HEK293 (cell line): ENCODE measurements around the gene STX1B.

Source experiments
- CTCF ChIA-PET: fragments of 350-600 bp; formaldehyde crosslinking; extraction: SDS; loops from one replicate; lab custom pipeline; 2021; ENCODE audit warnings: antibody characterized with exemption; lab: Yijun Ruan, JAX
- POLR2A ChIA-PET: fragments of 300-600 bp; formaldehyde crosslinking; extraction: SDS; loops from one replicate; lab custom pipeline; 2020; ENCODE audit warnings: antibody characterized with exemption, inconsistent platforms; lab: Yijun Ruan, JAX
- H3K27ac ChIP-seq: fragments of 200-500 bp; sonication (Bioruptor generic); 2 replicates; pipeline ENCODE4 v1.5.1; 2014; ENCODE audit warnings: low read depth, low read length, control low read depth, inconsistent platforms; ENCODE audit errors: extremely low read depth
- H3K36me3 ChIP-seq, 2 experiments: fragments of 200-500 bp in 1 of 2; sonication (Bioruptor generic) in 1 of 2; 1 replicate in 1 of 2; 2 replicates in 1 of 2; pipeline ENCODE4 v1.5.1; 2014 to 2017; ENCODE audit warnings: inconsistent platforms in 2 of 2, low read length in 2 of 2; ENCODE audit not compliant: control insufficient read depth in 2 of 2, insufficient read depth in 1 of 2
- H3K4me1 ChIP-seq: fragments of 200-500 bp; sonication (Bioruptor generic); 2 replicates; pipeline ENCODE4 v1.5.1; 2014; ENCODE audit warnings: mild to moderate bottlenecking, low read length, inconsistent platforms; ENCODE audit not compliant: control insufficient read depth, insufficient read depth
- H3K4me3 ChIP-seq: 2 replicates; pipeline ENCODE4 v1.5.1; 2011; ENCODE audit warnings: low read depth, mild to moderate bottlenecking, control low read depth, low read length, moderate library complexity
- H3K9me3 ChIP-seq: fragments of 200-500 bp; sonication (Bioruptor generic); 2 replicates; pipeline ENCODE4 v1.5.1; 2014; ENCODE audit warnings: low read depth, low read length, inconsistent platforms; ENCODE audit not compliant: control insufficient read depth, insufficient read depth
- GLI4 ChIP-seq: fragments of 450-650 bp; formaldehyde crosslinking; IDR thresholded peaks from 2 replicates; pipeline ENCODE4 v1.5.1; 2016; ENCODE audit warnings: missing biosample characterization, missing genetic modification characterization
- HOXD13 ChIP-seq: sonication (generic); formaldehyde crosslinking; IDR thresholded peaks from 2 replicates; pipeline ENCODE4 v1.8.0; 2022; ENCODE audit warnings: missing genetic modification reagents, borderline replicate concordance
- KLF1 ChIP-seq: fragments of 450-650 bp; formaldehyde crosslinking; IDR thresholded peaks from 2 replicates; pipeline ENCODE4 v1.5.1; 2016; ENCODE audit warnings: missing biosample characterization, missing genetic modification characterization
- MEIS1 ChIP-seq: sonication (generic); formaldehyde crosslinking; IDR thresholded peaks from 2 replicates; pipeline ENCODE4 v1.8.1; 2022; ENCODE audit warnings: missing genetic modification reagents, mild to moderate bottlenecking, borderline replicate concordance
- MYNN ChIP-seq: fragments of 450-650 bp; formaldehyde crosslinking; IDR thresholded peaks from 2 replicates; pipeline ENCODE4 v1.5.1; 2016; ENCODE audit warnings: missing biosample characterization, missing genetic modification characterization, borderline replicate concordance
- YY1 ChIP-seq: fragments of 450-650 bp; formaldehyde crosslinking; IDR thresholded peaks from 2 replicates; pipeline ENCODE4 v1.5.1; 2018; ENCODE audit warnings: missing biosample characterization, missing genetic modification characterization
- ZBTB17 ChIP-seq: fragments of 450-650 bp; formaldehyde crosslinking; IDR thresholded peaks from 2 replicates; pipeline ENCODE4 v1.5.1; 2016; ENCODE audit warnings: missing biosample characterization, missing genetic modification characterization
- ZNF121 ChIP-seq: fragments of 450-650 bp; formaldehyde crosslinking; IDR thresholded peaks from 2 replicates; pipeline ENCODE4 v1.5.1; 2016; ENCODE audit warnings: missing biosample characterization, missing genetic modification characterization
- ZNF132 ChIP-seq: fragments of 450-650 bp; formaldehyde crosslinking; IDR thresholded peaks from 2 replicates; pipeline ENCODE4 v1.5.1; 2017; ENCODE audit warnings: missing biosample characterization, missing genetic modification characterization, borderline replicate concordance
- ZNF2 ChIP-seq: fragments of 450-650 bp; formaldehyde crosslinking; IDR thresholded peaks from 2 replicates; pipeline ENCODE4 v1.5.1; 2016; ENCODE audit warnings: missing biosample characterization, missing genetic modification characterization
- ZNF23 ChIP-seq: fragments of 450-650 bp; formaldehyde crosslinking; IDR thresholded peaks from 2 replicates; pipeline ENCODE4 v1.5.1; 2016; ENCODE audit warnings: missing biosample characterization, missing genetic modification characterization, borderline replicate concordance
- ZNF585B ChIP-seq: fragments of 450-650 bp; formaldehyde crosslinking; IDR thresholded peaks from 2 replicates; pipeline ENCODE4 v1.5.1; 2016; ENCODE audit warnings: missing biosample characterization, missing genetic modification characterization
- ZNF623 ChIP-seq: fragments of 450-650 bp; formaldehyde crosslinking; IDR thresholded peaks from 2 replicates; pipeline ENCODE4 v1.5.1; 2016; ENCODE audit warnings: missing biosample characterization, missing genetic modification characterization
- ZNF76 ChIP-seq: fragments of 450-650 bp; formaldehyde crosslinking; IDR thresholded peaks from 2 replicates; pipeline ENCODE4; 2016; ENCODE audit warnings: low read depth, missing biosample characterization, missing genetic modification characterization, borderline replicate concordance
- ZNF776 ChIP-seq: fragments of 450-650 bp; formaldehyde crosslinking; IDR thresholded peaks from 2 replicates; pipeline ENCODE4 v1.5.0; 2017; ENCODE audit warnings: missing biosample characterization, missing genetic modification characterization, borderline replicate concordance
- TF ChIP-seq, protein P1 (sequence below): fragments of 450-650 bp; formaldehyde crosslinking; optimal IDR thresholded peaks from 2 replicates; pipeline ENCODE3; 2016; ENCODE audit warnings: missing biosample characterization, mild to moderate bottlenecking, missing genetic modification characterization
- TF ChIP-seq, protein P2 (sequence below): fragments of 450-650 bp; formaldehyde crosslinking; IDR thresholded peaks from 2 replicates; pipeline ENCODE4 v1.5.1; 2016; ENCODE audit warnings: missing biosample characterization, missing genetic modification characterization
- TF ChIP-seq, protein P3 (sequence below): fragments of 450-650 bp; formaldehyde crosslinking; IDR thresholded peaks from 2 replicates; pipeline ENCODE4 v1.5.1; 2017; ENCODE audit warnings: missing biosample characterization, mild to moderate bottlenecking, missing genetic modification characterization, moderate library complexity
- TF ChIP-seq, protein P4 (sequence below): fragments of 450-650 bp; formaldehyde crosslinking; IDR thresholded peaks from 2 replicates; pipeline ENCODE4 v1.5.1; 2017; ENCODE audit warnings: missing biosample characterization, missing genetic modification characterization

The STX1B gene

DNA sequence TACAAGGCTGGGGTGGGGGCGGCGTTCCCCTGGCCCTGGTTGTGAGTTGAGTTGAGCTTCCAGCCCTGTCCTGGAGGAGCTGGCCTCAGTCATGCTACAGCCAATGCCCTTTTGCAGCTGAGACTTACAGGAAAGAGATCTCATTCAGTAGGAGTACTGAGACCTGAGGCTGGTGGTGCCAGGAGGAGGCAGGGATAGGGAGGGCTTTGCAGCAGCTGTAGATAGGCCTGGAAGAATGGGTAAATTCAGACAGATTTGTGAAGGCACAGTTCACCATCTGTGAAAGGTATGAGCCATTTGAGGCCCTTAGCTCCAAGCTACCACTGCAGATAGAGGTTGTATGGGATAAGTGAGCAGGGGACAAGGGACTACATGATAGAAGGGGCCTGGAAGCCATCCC lies 28.6 kb upstream of the STX1B start:
- Histone ChIP-seq H3K4me3 (no peak overlapping the region), H3K9me3 (no peaks in the 10 kb centered on the region), H3K36me3 (peaks cover 0 to 60% of the 10 kb centered on the region in 2 experiments; a peak in 2 of 3 replicates), H3K27ac (no peak overlapping the region), H3K4me1 (no peaks in the 10 kb centered on the region)
- ChIA-PET CTCF (interaction anchor here (0.6 to 1.6 kb wide), 4 partner anchors 54 to 1190 kb away, joined by 3 to 6 read pairs (median 4); partner anchors contain the start of gene HSD3B7), POLR2A (interaction anchor here (1.1 to 1.4 kb wide), 2 partner anchors 35 to 1234 kb away, joined by 3 to 4 read pairs; partner anchors contain the start of genes ZNF646 and ZNF668)
- no peak for TF ChIP-seq ZNF2
- TF ChIP-seq ZNF776 (tag by site-specific recombination), result no peak
- TF ChIP-seq YY1 (tag by site-specific recombination), result no peak
- TF ChIP-seq ZNF132, result no peak
- TF ChIP-seq, protein P1, sequence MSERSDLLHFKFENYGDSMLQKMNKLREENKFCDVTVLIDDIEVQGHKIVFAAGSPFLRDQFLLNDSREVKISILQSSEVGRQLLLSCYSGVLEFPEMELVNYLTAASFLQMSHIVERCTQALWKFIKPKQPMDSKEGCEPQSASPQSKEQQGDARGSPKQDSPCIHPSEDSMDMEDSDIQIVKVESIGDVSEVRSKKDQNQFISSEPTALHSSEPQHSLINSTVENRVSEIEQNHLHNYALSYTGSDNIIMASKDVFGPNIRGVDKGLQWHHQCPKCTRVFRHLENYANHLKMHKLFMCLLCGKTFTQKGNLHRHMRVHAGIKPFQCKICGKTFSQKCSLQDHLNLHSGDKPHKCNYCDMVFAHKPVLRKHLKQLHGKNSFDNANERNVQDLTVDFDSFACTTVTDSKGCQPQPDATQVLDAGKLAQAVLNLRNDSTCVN (tag by site-specific recombination), result no peak
- no peak for TF ChIP-seq ZNF23
- TF ChIP-seq, protein P2, sequence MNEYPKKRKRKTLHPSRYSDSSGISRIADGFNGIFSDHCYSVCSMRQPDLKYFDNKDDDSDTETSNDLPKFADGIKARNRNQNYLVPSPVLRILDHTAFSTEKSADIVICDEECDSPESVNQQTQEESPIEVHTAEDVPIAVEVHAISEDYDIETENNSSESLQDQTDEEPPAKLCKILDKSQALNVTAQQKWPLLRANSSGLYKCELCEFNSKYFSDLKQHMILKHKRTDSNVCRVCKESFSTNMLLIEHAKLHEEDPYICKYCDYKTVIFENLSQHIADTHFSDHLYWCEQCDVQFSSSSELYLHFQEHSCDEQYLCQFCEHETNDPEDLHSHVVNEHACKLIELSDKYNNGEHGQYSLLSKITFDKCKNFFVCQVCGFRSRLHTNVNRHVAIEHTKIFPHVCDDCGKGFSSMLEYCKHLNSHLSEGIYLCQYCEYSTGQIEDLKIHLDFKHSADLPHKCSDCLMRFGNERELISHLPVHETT (tag by site-specific recombination), result no peak
- TF ChIP-seq ZNF623 (tag by site-specific recombination), result no peak
- TF ChIP-seq MYNN, result no peak
- TF ChIP-seq ZNF585B, result no peak
- TF ChIP-seq, protein P3, sequence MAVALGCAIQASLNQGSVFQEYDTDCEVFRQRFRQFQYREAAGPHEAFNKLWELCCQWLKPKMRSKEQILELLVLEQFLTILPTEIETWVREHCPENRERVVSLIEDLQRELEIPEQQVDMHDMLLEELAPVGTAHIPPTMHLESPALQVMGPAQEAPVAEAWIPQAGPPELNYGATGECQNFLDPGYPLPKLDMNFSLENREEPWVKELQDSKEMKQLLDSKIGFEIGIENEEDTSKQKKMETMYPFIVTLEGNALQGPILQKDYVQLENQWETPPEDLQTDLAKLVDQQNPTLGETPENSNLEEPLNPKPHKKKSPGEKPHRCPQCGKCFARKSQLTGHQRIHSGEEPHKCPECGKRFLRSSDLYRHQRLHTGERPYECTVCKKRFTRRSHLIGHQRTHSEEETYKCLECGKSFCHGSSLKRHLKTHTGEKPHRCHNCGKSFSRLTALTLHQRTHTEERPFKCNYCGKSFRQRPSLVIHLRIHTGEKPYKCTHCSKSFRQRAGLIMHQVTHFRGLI, result no peak
- no peak for TF ChIP-seq MEIS1
- TF ChIP-seq KLF1 (tag by site-specific recombination), result no peak
- TF ChIP-seq HOXD13, result no peak
- no peak for TF ChIP-seq ZBTB17
- TF ChIP-seq, protein P4, sequence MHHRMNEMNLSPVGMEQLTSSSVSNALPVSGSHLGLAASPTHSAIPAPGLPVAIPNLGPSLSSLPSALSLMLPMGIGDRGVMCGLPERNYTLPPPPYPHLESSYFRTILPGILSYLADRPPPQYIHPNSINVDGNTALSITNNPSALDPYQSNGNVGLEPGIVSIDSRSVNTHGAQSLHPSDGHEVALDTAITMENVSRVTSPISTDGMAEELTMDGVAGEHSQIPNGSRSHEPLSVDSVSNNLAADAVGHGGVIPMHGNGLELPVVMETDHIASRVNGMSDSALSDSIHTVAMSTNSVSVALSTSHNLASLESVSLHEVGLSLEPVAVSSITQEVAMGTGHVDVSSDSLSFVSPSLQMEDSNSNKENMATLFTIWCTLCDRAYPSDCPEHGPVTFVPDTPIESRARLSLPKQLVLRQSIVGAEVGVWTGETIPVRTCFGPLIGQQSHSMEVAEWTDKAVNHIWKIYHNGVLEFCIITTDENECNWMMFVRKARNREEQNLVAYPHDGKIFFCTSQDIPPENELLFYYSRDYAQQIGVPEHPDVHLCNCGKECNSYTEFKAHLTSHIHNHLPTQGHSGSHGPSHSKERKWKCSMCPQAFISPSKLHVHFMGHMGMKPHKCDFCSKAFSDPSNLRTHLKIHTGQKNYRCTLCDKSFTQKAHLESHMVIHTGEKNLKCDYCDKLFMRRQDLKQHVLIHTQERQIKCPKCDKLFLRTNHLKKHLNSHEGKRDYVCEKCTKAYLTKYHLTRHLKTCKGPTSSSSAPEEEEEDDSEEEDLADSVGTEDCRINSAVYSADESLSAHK (tag by site-specific recombination), result no peak
- no peak for TF ChIP-seq ZNF76 (tag by site-specific recombination)

DNA sequence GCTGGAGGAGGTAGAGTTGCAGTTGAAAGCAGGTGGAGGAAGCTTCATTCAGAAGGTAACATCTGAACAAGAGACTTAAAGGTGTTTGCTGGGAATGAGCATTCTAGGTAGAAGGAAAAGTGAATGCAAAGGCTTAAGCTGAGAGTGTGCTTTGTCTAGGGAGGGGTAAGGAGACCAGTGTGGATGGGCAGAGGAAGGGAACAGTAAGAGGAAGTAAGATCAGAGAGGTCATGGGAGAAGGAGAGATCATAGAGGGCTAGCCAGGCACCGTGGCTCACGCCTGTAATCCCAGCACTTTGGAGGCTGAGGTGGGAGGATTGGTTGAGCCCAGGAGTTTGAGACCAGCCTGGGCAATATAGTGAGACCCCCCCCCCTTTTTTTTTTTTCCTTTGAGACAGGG lies 26.3 kb upstream of the STX1B start:
- ChIA-PET POLR2A (interaction anchor here (0.6 kb wide), 1 partner anchor 9 kb away, joined by 4 read pairs; no protein-coding TSS in a partner anchor), CTCF (interaction anchor here (0.7 kb wide), 1 partner anchor 52 kb away, joined by 3 read pairs; the partner anchor contains the start of gene HSD3B7)
- TF ChIP-seq ZNF121 (tag by site-specific recombination) (0 out of 2 replicates have a peak, but pooled peaks have one; percentile 12), GLI4 (tag by site-specific recombination) (no peak)

More for the DNA sequence above, 26.3 kb upstream of the STX1B start:
- Histone ChIP-seq H3K4me3 (no peak overlapping the region), H3K9me3 (no peaks in the 10 kb centered on the region), H3K27ac (no peak overlapping the region), H3K4me1 (no peaks in the 10 kb centered on the region), H3K36me3 (peaks cover 0 to 49% of the 10 kb centered on the region in 2 experiments; a peak in 2 of 3 replicates)
